Lower leg skin (tissue), 4 donors: ENCODE results near the gene ING3. TPM values are rescaled to one million over a fixed set of nuclear protein-coding genes. Genes with fewer than 3 reads are reported as not detected.

ENCODE experiments used
- DNase-seq, 2 donors: peaks; one replicate each; pipeline ENCODE4 v3.0.0-alpha.2; 2019; ENCODE audit warnings: low spot score in 2 of 2
- H3K4me3 ChIP-seq: fragments of 200-600 bp; sonication (generic); 2 replicates; pipeline ENCODE4 v1.5.1; 2017; ENCODE audit warnings: mild to moderate bottlenecking, low read depth; ENCODE audit not compliant: poor library complexity, severe bottlenecking
- CTCF ChIP-seq, 3 donors: fragments of 450-650 bp; IDR thresholded peaks; one replicate each; pipeline ENCODE4 v1.5.1; 2016; ENCODE audit warnings: antibody characterized with exemption in 3 of 3, mild to moderate bottlenecking in 3 of 3, moderate library complexity in 2 of 3
- POLR2A ChIP-seq, 2 donors: fragments of 450-650 bp; IDR thresholded peaks; one replicate each; pipeline ENCODE4 v1.6.1; 2016 to 2017; ENCODE audit warnings: antibody characterized with exemption in 2 of 2, mild to moderate bottlenecking in 1 of 2, moderate library complexity in 1 of 2
- WGBS, 2 donors: methylation state at CpG; one replicate each; pipeline ENCODE4 v1.1.5; 2018; 5-methylcytosine and 5-hydroxymethylcytosine counted together
- intact Hi-C: fragments of 100-400 bp; cut with DNase I; formaldehyde crosslinking; loops from one replicate; pipeline ENCODE4 v1.15.0; 2023; ENCODE audit warnings: low total_unique reads
- total RNA-seq, 4 donors: library from RNA; depleted of rRNA; stranded (reverse); fragments of >200 nt; gene quantifications; one replicate each; pipeline ENCODE4 v1.1.0, GENCODE V29; 2016

Gene ING3
- total RNA-seq, 4 donors from 2014 or later: 6.6 to 11.4 (median 9.8) TPM

- 73 to 75% methylated on average over 2 of the region's 2 CpGs for WGBS, 2 donors
- no peak overlapping the region for H3K4me3 ChIP-seq
Observed at GRCh38 chr7:120951826-120952225, 1.2 kb downstream of the ING3 start.

GRCh38 chr7:120955577-120956149 is 5.1 kb downstream of the ING3 start:
- intact Hi-C loops: no loop called here
- TF ChIP-seq POLR2A (IDR thresholded peaks at IDR 0.05): no peak
- TF ChIP-seq CTCF (IDR thresholded peaks at IDR 0.05): no peak
- 84 to 88% methylated on average over 3 of the region's 3 CpGs for WGBS, 2 donors

More at GRCh38 chr7:120951826-120952225, 1.2 kb downstream of the ING3 start:
- intact Hi-C loops: loop anchor here (2.0 kb wide), 1 partner anchor 39 kb away; no protein-coding TSS in a partner anchor
- TF ChIP-seq POLR2A (IDR thresholded peaks at IDR 0.05) (no peak), CTCF (IDR thresholded peaks at IDR 0.05) (no peak)
- no peak for DNase-seq

GRCh38 chr7:120959929-120960484 is 9.4 kb downstream of the ING3 start:
- H3K4me3 ChIP-seq: no peak overlapping the region
- WGBS, 2 donors: 94 to 95% methylated on average over 8 of the region's 8 CpGs
- TF ChIP-seq POLR2A (IDR thresholded peaks at IDR 0.05): no peak
- TF ChIP-seq CTCF (IDR thresholded peaks at IDR 0.05): no peak
- intact Hi-C loops: no loop called here
- no peak for DNase-seq

More at GRCh38 chr7:120955577-120956149, 5.1 kb downstream of the ING3 start:
- no peak for DNase-seq
- no peak overlapping the region for H3K4me3 ChIP-seq

GRCh38 chr7:120960714-120961113 is 10.1 kb downstream of the ING3 start:
- 86 to 88% methylated on average over 1 of the region's 1 CpG for WGBS, 2 donors
- intact Hi-C loops: no loop called here
- no peak for TF ChIP-seq POLR2A (IDR thresholded peaks at IDR 0.05)
- TF ChIP-seq CTCF (IDR thresholded peaks at IDR 0.05): no peak
- H3K4me3 ChIP-seq: no peak overlapping the region
- no peak for DNase-seq

GRCh38 chr7:120961638-120962173 is 11.1 kb downstream of the ING3 start:
- TF ChIP-seq POLR2A (IDR thresholded peaks at IDR 0.05): no peak
- no peak for TF ChIP-seq CTCF (IDR thresholded peaks at IDR 0.05)
- 58 to 63% methylated on average over 1 of the region's 1 CpG for WGBS, 2 donors
- no peak for DNase-seq
- intact Hi-C loops: no loop called here
- no peak overlapping the region for H3K4me3 ChIP-seq
